GM18507 (cell line): Measurements from ENCODE around the gene NSMCE3.

Experiments used
- DNase-seq: peaks from one replicate; pipeline ENCODE4 v3.0.0; 2011; ENCODE audit warnings: low read depth; ENCODE audit not compliant: insufficient read length; ENCODE audit errors: extremely low spot score
- FAIRE-seq: peaks from 2 replicates; lab custom pipeline; 2011; peaks lifted over from hg19 to GRCh38; lab: Jason Lieb, UNC

NSMCE3 gene

GRCh38 chr15:29269485-29270168, at the start of gene NSMCE3:
TSS of gene NSMCE3 (minus strand) at chr15:29269822. CDS start at chr15:29269705, 117 bp downstream.
- FAIRE-seq = peak; percentile 98

DNA sequence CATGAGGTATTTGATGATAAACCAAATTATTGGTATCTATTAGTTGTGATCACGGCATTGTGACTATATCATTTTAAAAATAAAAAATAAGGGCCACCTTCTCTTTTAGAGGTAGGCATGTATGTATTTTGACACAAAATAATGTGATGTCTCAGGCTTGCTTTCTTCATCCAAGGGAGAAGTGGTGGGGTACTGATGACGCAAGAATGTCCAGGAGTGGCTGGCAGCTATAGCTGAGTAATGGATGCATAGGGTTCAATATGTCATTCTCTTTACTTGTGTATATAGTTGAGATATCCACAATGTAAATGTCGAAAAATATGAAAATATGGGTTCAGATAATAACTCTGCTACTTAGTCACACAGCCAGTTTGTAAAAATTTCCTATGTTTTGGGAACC, 46.8 kb upstream of the NSMCE3 start:
- FAIRE-seq = no peak
- no peak for DNase-seq

More at GRCh38 chr15:29269485-29270168, at the start of gene NSMCE3:
- peak; percentile 70 for DNase-seq

- DNase-seq = no peak
- no peak for FAIRE-seq
Observed at GRCh38 chr15:29312387-29312786, 42.8 kb upstream of the NSMCE3 start.

GRCh38 chr15:29311696-29312095, 42.1 kb upstream of the NSMCE3 start:
- no peak for DNase-seq
- FAIRE-seq = no peak

DNA sequence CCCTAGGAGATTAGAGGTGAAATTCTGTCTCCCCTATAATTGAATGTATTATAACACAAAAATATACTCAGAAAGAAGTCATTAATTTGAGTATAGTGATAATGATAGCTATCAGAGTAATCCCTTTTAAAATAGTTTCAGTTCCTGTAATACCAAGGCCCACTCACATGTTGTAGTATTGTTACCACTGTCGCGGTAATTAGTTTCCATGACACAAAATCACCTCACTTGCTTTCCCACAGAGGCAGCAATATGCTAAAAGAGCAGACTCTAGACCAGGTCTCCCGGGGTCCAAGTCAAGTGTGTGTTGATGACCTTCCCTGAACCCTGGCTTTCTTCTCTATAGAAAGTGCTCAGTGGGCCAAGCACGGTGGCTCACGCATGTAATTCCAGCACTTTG, 39.5 kb upstream of the NSMCE3 start:
- FAIRE-seq = peak; percentile 9
- no peak for DNase-seq

DNA sequence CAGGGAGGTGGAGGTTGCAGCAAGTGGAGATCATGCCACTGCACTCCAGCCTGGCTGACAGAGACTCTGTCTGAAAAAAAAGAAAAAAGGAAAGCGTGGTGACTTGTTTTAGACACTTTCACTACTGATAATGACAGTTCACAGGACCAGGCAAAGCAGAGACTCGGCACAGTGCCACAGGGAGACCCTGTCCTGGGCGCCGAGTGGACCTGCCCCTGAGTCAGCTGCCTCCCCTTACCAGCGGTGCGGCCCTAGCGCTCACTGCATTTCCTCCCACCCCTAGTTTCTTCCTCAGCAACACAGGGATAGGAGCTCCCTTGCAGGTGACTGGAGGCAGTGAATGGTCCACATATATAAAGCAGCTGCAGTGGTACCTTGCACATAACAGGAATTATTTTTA, 38.7 kb upstream of the NSMCE3 start:
- DNase-seq (no peak), FAIRE-seq (no peak)

- no peak for DNase-seq
- FAIRE-seq = no peak
Observed at GRCh38 chr15:29305556-29305955, 35.9 kb upstream of the NSMCE3 start.

DNA sequence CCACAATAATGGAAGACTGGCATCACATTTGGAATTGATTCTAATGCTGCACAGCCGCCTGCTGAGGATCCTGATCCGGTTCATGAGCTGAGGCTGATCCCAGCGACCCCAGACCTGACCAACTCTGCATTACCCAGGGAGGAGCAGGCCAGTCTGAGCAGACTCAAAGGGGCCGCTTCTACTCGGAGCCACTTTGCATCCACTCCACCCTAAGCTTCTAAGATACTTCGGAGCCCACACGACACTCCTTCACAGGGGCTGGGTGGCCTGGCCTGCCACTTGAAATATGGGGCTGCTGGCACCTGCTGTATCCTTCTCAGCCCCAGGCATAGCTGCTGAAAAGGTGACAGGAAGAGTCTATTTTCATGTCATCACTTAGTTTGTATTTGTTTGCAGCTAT, 33.2 kb upstream of the NSMCE3 start:
- no peak for DNase-seq
- FAIRE-seq = no peak

DNA sequence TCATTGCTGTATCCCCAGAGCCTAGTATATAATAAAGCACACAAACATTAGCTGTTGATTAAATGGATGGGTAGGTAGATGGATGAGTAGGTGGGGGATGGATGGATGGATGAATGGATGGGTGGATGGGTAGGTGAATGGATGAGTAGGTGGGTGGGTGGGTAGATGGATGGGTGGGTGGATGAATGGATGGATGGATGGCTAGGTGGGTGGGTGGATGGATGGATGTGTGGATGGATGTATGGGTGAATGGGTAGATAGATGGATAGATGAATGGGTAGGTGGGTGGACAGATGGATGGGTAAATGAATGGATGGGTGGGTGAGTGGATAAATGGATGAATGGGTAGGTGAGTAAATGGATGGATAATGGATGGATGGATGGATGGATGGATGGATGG, 30.2 kb upstream of the NSMCE3 start:
- FAIRE-seq (no peak), DNase-seq (no peak)

DNA sequence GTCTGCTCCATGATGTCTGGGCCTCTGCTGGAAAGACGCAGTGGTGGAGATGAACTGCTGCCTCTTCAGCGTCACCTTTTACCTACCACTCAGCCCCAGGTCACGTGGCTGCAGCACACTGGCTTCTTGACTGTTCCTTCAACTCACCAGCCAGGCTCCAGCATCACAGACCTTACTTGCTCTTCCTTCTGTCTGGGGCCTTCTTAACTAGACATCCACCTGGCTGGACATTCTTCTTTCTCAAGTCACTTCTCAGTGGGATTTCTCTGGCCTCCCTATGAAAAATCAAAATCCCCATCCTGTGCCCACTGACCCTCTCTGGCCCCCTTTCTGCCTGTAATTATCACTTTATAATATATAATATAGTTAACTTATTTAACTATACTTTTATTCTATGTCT, 29.7 kb upstream of the NSMCE3 start:
- DNase-seq = no peak
- no peak for FAIRE-seq

- DNase-seq = no peak
- no peak for FAIRE-seq
Observed at GRCh38 chr15:29294732-29295325, 25.2 kb upstream of the NSMCE3 start.

DNA sequence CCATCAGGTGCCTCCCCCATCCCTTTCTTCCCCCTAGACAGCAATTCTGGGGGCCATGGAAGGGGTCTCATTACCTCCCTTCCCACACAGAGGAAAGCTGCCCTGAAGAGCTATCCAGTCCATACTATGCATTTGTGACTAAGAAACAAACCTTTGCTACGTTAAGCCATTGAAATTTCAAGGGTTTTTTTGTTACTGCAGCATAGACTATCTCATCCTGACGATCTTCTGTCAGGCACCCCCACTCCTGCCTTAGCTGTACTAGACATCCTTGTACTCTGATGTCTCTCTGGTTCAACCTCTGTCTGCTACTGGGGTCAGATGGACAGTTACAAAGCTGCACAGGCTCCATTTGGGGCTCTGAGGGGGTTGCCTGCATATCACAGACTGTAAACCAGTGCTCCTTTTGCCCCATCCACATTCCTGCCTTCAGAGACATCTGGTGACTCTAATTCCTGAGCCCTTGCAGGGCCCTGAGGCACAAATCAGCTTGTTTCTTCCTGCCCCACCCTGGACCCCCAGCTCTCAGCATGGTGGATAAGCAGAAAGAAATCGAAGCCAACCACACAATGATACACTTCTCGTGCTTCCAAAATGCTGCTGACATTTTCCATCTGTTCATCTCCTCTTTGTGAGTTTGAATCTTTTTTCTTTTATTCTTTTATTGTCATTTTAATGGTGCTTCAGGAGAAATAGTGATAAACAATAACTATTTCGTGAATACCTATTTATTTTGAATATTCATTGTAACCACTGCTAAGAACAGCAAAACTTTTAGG, 21.6 kb upstream of the NSMCE3 start:
- no peak for DNase-seq
- FAIRE-seq = no peak

- FAIRE-seq (no peak), DNase-seq (no peak)
Observed at GRCh38 chr15:29289173-29289572, 19.6 kb upstream of the NSMCE3 start.

DNA sequence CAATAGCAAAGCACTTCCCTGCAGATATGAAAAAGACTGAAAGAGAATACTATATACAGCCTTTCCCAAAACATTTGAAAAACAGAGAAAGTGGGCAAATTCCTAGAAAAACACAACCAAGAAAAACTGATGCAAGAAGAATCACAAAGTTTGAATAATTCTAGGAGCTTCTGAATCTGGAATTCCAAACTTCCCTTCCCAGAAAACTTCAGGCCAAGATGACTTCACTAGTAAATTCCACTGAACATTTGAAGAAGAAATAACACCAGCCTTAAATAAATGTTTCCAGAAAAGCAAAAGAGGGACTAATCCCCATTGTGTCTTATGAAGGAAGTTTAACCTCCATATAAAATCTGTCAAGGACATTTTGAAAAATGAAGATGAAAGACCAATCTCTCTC, 15.8 kb upstream of the NSMCE3 start:
- FAIRE-seq (no peak), DNase-seq (no peak)

GRCh38 chr15:29283381-29283780, 13.8 kb upstream of the NSMCE3 start:
- DNase-seq = no peak
- no peak for FAIRE-seq

- no peak for FAIRE-seq
- no peak for DNase-seq
Observed at GRCh38 chr15:29280514-29280913, 10.9 kb upstream of the NSMCE3 start.

- no peak for DNase-seq
- FAIRE-seq = no peak
Observed at GRCh38 chr15:29278436-29279105, 8.9 kb upstream of the NSMCE3 start.

DNA sequence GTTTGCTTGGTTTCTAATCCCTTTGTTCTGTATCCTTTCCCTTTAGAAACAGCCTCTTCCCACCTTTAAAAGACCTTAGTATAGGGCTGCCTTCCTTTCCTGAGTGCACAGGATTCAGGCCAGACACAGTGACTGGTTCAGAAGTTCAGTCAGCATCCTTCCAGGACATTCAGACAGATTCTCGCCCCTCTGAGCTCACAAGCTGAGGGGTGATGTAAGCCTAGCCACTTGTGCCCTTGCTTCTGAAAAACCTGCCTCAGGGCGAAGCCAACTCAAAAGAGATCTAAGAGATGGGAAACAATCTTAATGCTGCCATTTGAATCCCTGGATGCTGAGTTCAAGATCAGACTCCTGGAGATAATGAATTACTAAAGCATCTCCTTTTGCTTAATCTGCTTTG, 6.7 kb upstream of the NSMCE3 start:
- FAIRE-seq = no peak

DNA sequence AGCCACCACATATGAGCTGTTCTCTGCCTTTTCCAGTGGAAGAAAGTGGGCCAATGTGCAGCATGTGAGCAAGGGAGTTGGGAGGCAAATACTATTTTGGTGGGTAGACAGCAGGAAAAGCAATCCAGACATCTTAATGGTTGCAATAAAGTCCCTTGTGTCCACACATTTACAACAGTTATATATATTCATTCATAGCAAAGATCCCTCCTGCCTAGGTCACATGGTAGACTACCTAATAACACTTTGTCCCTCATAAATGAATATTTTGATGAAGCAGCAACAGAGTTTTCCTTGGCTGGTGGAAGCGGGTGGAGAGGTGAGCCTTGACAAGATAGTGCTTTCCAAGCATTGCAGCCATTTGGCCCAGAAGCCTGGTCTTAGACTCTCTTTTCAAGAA, 6.2 kb upstream of the NSMCE3 start:
- FAIRE-seq = no peak
- no peak for DNase-seq

More for the DNA sequence above, 6.7 kb upstream of the NSMCE3 start:
- DNase-seq = no peak

DNA sequence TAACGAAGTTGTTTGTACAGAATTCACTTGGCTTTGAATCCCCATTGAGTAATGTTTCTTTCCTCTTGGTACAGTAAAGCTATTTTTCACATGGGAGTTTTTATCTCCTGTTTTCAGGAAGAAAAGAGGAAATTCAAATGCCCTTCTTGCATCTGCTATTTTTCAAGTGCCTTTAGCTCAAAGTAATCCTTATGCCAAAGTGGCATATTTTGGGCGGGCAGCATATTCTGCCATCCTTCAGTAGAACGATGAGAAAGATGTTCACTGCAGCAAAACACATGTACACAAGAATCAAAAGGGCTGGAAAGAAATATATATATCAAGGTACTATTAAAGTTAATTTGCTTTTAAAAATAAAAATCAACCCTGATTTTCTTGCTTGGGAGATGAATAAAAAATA, 5.3 kb upstream of the NSMCE3 start:
- no peak for FAIRE-seq
- DNase-seq = no peak
